GM12891 (cell line): ENCODE data around the gene CD276.

Source experiments
- POLR2A ChIP-seq: IDR thresholded peaks from 2 replicates; pipeline ENCODE4 v1.6.1; 2011; ENCODE audit warnings: low read depth, low read length, control low read depth
- POLR2AphosphoS5 ChIP-seq: IDR thresholded peaks from 2 replicates; pipeline ENCODE4 v1.6.1; 2011; ENCODE audit warnings: low read depth, low read length, control low read depth

GRCh38 chr15:73712107-73712506, 27.9 kb downstream of the CD276 start:
- TF ChIP-seq POLR2AphosphoS5 (no peak), POLR2A (no peak)
